Endothelial cell of umbilical vein (primary cell): ENCODE data around the gene ABCA7. TPM values are rescaled to one million over a fixed set of nuclear protein-coding genes. Genes with fewer than 3 reads are reported as not detected.

Experiments
- BruUV-seq: library from RNA; stranded (reverse); fragments of 400-500 nt; replicated peaks from 2 replicates; lab custom pipeline; 2021; lab: Mats Ljungman, UMichigan
- CTCF ChIA-PET: fragments of 300-600, 350-600 bp; sonication (Branson Sonifier 250); formaldehyde crosslinking; loops from one replicate; lab custom pipeline; 2021; ENCODE audit warnings: antibody characterized with exemption, inconsistent platforms; lab: Charles Lee
- POLR2A ChIA-PET: fragments of 300-600, 350-600 bp; sonication (Branson Sonifier 250); formaldehyde crosslinking; loops from one replicate; lab custom pipeline; 2021; ENCODE audit warnings: antibody characterized with exemption, inconsistent platforms; lab: Charles Lee
- DNase-seq: peaks from one replicate; pipeline ENCODE4 v3.0.0-alpha.2; 2011; ENCODE audit warnings: low read depth, low spot score
- FAIRE-seq: peaks from 2 replicates; lab custom pipeline; 2011; peaks lifted over from hg19 to GRCh38; lab: Jason Lieb, UNC
- H2AFZ ChIP-seq: 2 replicates; pipeline ENCODE4 v1.6.0; 2012; ENCODE audit warnings: low read depth, low read length, control low read depth, inconsistent platforms
- H3K27ac ChIP-seq: 2 replicates; pipeline ENCODE4 v1.5.1; 2011; ENCODE audit warnings: low read depth, mild to moderate bottlenecking, control low read depth, low read length, moderate library complexity; ENCODE audit not compliant: insufficient read depth
- H3K27me3 ChIP-seq, 2 experiments: 2 replicates each; pipeline versions ENCODE4 v1.6.0 to v1.6.1; 2011; ENCODE audit warnings: low read length in 2 of 2, mixed read lengths in 1 of 2; ENCODE audit not compliant: control insufficient read depth in 2 of 2, insufficient read depth in 2 of 2
- H3K36me3 ChIP-seq, 2 experiments: 2 replicates in 1 of 2; 3 replicates in 1 of 2; pipeline ENCODE4 v1.5.1; 2011; ENCODE audit warnings: low read length in 2 of 2, mild to moderate bottlenecking in 1 of 2, moderate library complexity in 1 of 2; ENCODE audit not compliant: control insufficient read depth in 2 of 2, insufficient read depth in 2 of 2; ENCODE audit errors: extremely low read depth in 1 of 2
- H3K4me1 ChIP-seq: 3 replicates; pipeline ENCODE4 v1.5.1; 2011; ENCODE audit warnings: mild to moderate bottlenecking, low read length; ENCODE audit not compliant: control insufficient read depth, insufficient read depth; ENCODE audit errors: extremely low read depth
- H3K4me2 ChIP-seq: 2 replicates; pipeline ENCODE4 v1.6.1; 2011; ENCODE audit warnings: low read length, control low read depth, mixed read lengths; ENCODE audit not compliant: insufficient read depth
- H3K4me3 ChIP-seq, 3 experiments: fragments of 200-600 bp in 1 of 3; sonication (generic), shearing (Covaris generic) in 1 of 3; replicated peaks in 1 of 3; 2 replicates each; pipeline ENCODE4 v1.5.1; 2011 to 2016; ENCODE audit warnings: control low read depth in 3 of 3, low read length in 3 of 3, mild to moderate bottlenecking in 2 of 3, inconsistent platforms in 1 of 3, low read depth in 1 of 3, moderate library complexity in 1 of 3; ENCODE audit not compliant: insufficient read depth in 1 of 3
- H3K79me2 ChIP-seq: 2 replicates; pipeline ENCODE4 v1.6.0; 2012; ENCODE audit warnings: low read length, inconsistent platforms; ENCODE audit not compliant: control insufficient read depth, insufficient read depth
- H3K9ac ChIP-seq: replicated peaks from 2 replicates; pipeline ENCODE3; 2011; ENCODE audit warnings: low read length, control low read depth; ENCODE audit not compliant: insufficient read depth; ENCODE audit errors: extremely low read depth
- H3K9me1 ChIP-seq: replicated peaks from 3 replicates; pipeline ENCODE4 v1.6.0; 2011; ENCODE audit warnings: mild to moderate bottlenecking, low read length; ENCODE audit not compliant: control insufficient read depth, insufficient read depth; ENCODE audit errors: extremely low read depth
- H3K9me3 ChIP-seq: replicated peaks from 2 replicates; pipeline ENCODE4 v1.5.1; 2012; ENCODE audit warnings: low read length, inconsistent platforms; ENCODE audit not compliant: control insufficient read depth, insufficient read depth
- H4K20me1 ChIP-seq: replicated peaks from 2 replicates; pipeline ENCODE3; 2011; ENCODE audit warnings: mild to moderate bottlenecking, low read length; ENCODE audit not compliant: control insufficient read depth, insufficient read depth; ENCODE audit errors: extremely low read depth
- CTCF ChIP-seq, 2 donors: IDR thresholded peaks; 1 replicate in 1 of 2; 2 replicates in 1 of 2; pipeline ENCODE4 v1.5.1; 2011; ENCODE audit warnings: low read length in 2 of 2, mild to moderate bottlenecking in 2 of 2, moderate library complexity in 2 of 2, control low read depth in 1 of 2, inconsistent platforms in 1 of 2, low read depth in 1 of 2; ENCODE audit not compliant: insufficient read depth in 1 of 2; ENCODE audit errors: extremely low read depth in 1 of 2
- EZH2 ChIP-seq: IDR thresholded peaks from 2 replicates; pipeline ENCODE4 v1.6.1; 2012; ENCODE audit warnings: borderline replicate concordance, low read depth, mild to moderate bottlenecking, moderate library complexity, low read length, inconsistent platforms; ENCODE audit not compliant: severe bottlenecking
- FOS ChIP-seq: IDR thresholded peaks from 2 replicates; pipeline ENCODE4 v1.6.1; 2011; ENCODE audit warnings: mild to moderate bottlenecking, low read length, moderate library complexity, borderline replicate concordance; ENCODE audit not compliant: insufficient read depth
- GATA2 ChIP-seq: IDR thresholded peaks from 2 replicates; pipeline ENCODE4 v1.7.0; 2011; ENCODE audit warnings: low read depth, mild to moderate bottlenecking, moderate library complexity, mixed read lengths, low read length; ENCODE audit not compliant: insufficient read length, insufficient read depth
- JUN ChIP-seq: IDR thresholded peaks from 2 replicates; pipeline ENCODE4 v1.6.1; 2011; ENCODE audit warnings: borderline replicate concordance, low read depth; ENCODE audit not compliant: insufficient read length, insufficient read depth
- MAX ChIP-seq: IDR thresholded peaks from 2 replicates; pipeline ENCODE4 v1.6.1; 2011; ENCODE audit not compliant: insufficient read depth, insufficient read length
- MYC ChIP-seq: IDR thresholded peaks from one replicate; pipeline ENCODE4 v1.6.1; 2011; ENCODE audit warnings: mild to moderate bottlenecking, low read depth, low read length
- POLR2A ChIP-seq: IDR thresholded peaks from 2 replicates; pipeline ENCODE4 v1.6.1; 2012; ENCODE audit warnings: low read depth, mild to moderate bottlenecking, control low read depth, low read length
- POLR2AphosphoS5 ChIP-seq: IDR thresholded peaks from 2 replicates; pipeline ENCODE4 v1.6.1; 2012; ENCODE audit warnings: low read depth, mild to moderate bottlenecking, control low read depth, low read length, moderate library complexity; ENCODE audit not compliant: insufficient read depth
- dilution Hi-C: fragments of 300-500 bp; cut with MboI; formaldehyde crosslinking; loops from one replicate; pipeline ENCODE4 v1.15.0; 2019; ENCODE audit warnings: low sequenced_read_pairs; ENCODE audit not compliant: extremely low pct_ligation_motif_present
- intact Hi-C: fragments of 100-400 bp; cut with micrococcal nuclease; formaldehyde crosslinking; loops from one replicate; pipeline ENCODE4 v1.10.0; 2022
- polyA plus RNA-seq, 4 experiments: library from polyadenylated mRNA; depleted of rRNA in 3 of 4; stranded (reverse) in 3 of 4; unstranded in 1 of 4; fragments of >200 nt; gene quantifications; 2 replicates each; pipeline versions ENCODE4 v1.2.1 to v1.2.3, GENCODE V29; 2011 to 2012; ENCODE audit warnings: missing spikeins in 1 of 4
- total RNA-seq: library from RNA; stranded (reverse); gene quantifications from 2 replicates; pipeline ENCODE4 v1.2.3, GENCODE V29; 2021

The ABCA7 gene
- total and polyA plus RNA-seq, 2 donors (not counting 3 experiments of a cell fraction or from before 2014, with no cell fraction given) = 5.7 to 9.8 TPM

- POLR2A ChIA-PET = no interaction called here
- Histone ChIP-seq H3K79me2 (no peaks in the 10 kb centered on the region), H3K9me1 (no peaks in the 10 kb centered on the region), H3K4me3 (no peak overlapping the region), H3K27me3 (no peaks in the 10 kb centered on the region), H3K9ac (no peak overlapping the region), H3K4me2 (no peak overlapping the region), H4K20me1 (no peaks in the 10 kb centered on the region), H3K36me3 (peaks cover 9 to 14% of the 10 kb centered on the region in 2 experiments), H3K27ac (no peak overlapping the region), H2AFZ (no peak overlapping the region), H3K4me1 (no peaks in the 10 kb centered on the region), H3K9me3 (no peaks in the 10 kb centered on the region)
- dilution Hi-C loops (no loop called here), intact Hi-C loops (no loop called here)
- no TSS peak for BruUV-seq
- no peak for FAIRE-seq
- CTCF ChIA-PET = interaction anchor here (1.7 kb wide), 1 partner anchor 28 kb away, joined by 4 read pairs; no protein-coding TSS in a partner anchor
- TF ChIP-seq MAX (no peak), JUN (no peak), MYC (no peak), GATA2 (no peak), POLR2AphosphoS5 (no peak), CTCF (IDR thresholded peaks at IDR 0.05; ENCODE audit: extremely low read depth in 1 of 2, insufficient read depth in 1 of 2, low read depth in 1 of 2, low read length in 2 of 2) (no peak), FOS (no peak), EZH2 (no peak), POLR2A (no peak)
- no peak for DNase-seq
These were observed 45.2 kb downstream of the ABCA7 start for GRCh38 chr19:1085053-1085658.
